IMR-90 (cell line): ENCODE data around the gene CIITA. TPM values are rescaled to one million over a fixed set of nuclear protein-coding genes. Genes with fewer than 3 reads are reported as not detected.
A peak's percentile ranks its signal among the peaks of the same experiment; 100 is the strongest.

Experiments
- ATAC-seq: fragments of 200-7000 bp; cut with Tn5 transposase; 2 replicates; pipeline ENCODE4 v1.9.1; 2020; ENCODE audit warnings: low read depth, mild to moderate bottlenecking, moderate library complexity
- BruUV-seq: library from RNA; stranded (reverse); fragments of 400-500 nt; replicated peaks from 2 replicates; lab custom pipeline; 2021; lab: Mats Ljungman, UMichigan
- CTCF ChIA-PET: fragments of 300-600 bp; formaldehyde crosslinking; extraction: SDS; loops from one replicate; lab custom pipeline; 2021; ENCODE audit warnings: antibody characterized with exemption; lab: Yijun Ruan, JAX
- POLR2A ChIA-PET: fragments of 300-600 bp; sonication (Branson Sonifier 250); formaldehyde crosslinking; loops from one replicate; lab custom pipeline; 2022; ENCODE audit warnings: antibody characterized with exemption; ENCODE audit not compliant: unreplicated experiment; lab: Charles Lee
- DNase-seq: peaks from one replicate; pipeline ENCODE4 v3.0.0; 2013
- H2AFZ ChIP-seq: replicated peaks from 2 replicates; pipeline ENCODE3; 2013; ENCODE audit warnings: low read length, mild to moderate bottlenecking; ENCODE audit not compliant: poor library complexity
- H2AK5ac ChIP-seq: 2 replicates; pipeline ENCODE4 v1.6.1; 2013; ENCODE audit warnings: low read depth, low read length, inconsistent platforms
- H2AK9ac ChIP-seq: replicated peaks from 2 replicates; pipeline ENCODE3; 2013; ENCODE audit warnings: mild to moderate bottlenecking, low read depth, low read length, moderate library complexity; ENCODE audit not compliant: poor library complexity
- H2BK120ac ChIP-seq: 2 replicates; pipeline ENCODE4 v1.6.1; 2013; ENCODE audit warnings: low read depth, low read length, inconsistent platforms
- H2BK15ac ChIP-seq: 3 replicates; pipeline ENCODE4 v1.6.1; 2013; ENCODE audit warnings: low read depth, low read length, inconsistent platforms
- H2BK20ac ChIP-seq: 2 replicates; pipeline ENCODE4 v1.6.1; 2013; ENCODE audit warnings: low read depth, mild to moderate bottlenecking, inconsistent platforms, low read length, moderate library complexity
- H2BK5ac ChIP-seq: 2 replicates; pipeline ENCODE4 v1.6.1; 2013; ENCODE audit warnings: mild to moderate bottlenecking, low read depth, low read length, inconsistent platforms; ENCODE audit not compliant: poor library complexity, severe bottlenecking
- H3K14ac ChIP-seq: replicated peaks from 2 replicates; pipeline ENCODE4 v1.6.1; 2013; ENCODE audit warnings: low read depth, low read length, inconsistent platforms
- H3K18ac ChIP-seq: 2 replicates; pipeline ENCODE4 v1.6.1; 2013; ENCODE audit warnings: low read depth, low read length, control low read depth
- H3K23ac ChIP-seq: 2 replicates; pipeline ENCODE4 v1.6.1; 2013; ENCODE audit warnings: low read depth, low read length, inconsistent platforms
- H3K27ac ChIP-seq: 2 replicates; pipeline ENCODE4 v1.5.1; 2013; ENCODE audit warnings: mild to moderate bottlenecking, control low read depth, low read length; ENCODE audit not compliant: insufficient read depth
- H3K27me3 ChIP-seq: 2 replicates; pipeline ENCODE4 v1.6.1; 2013; ENCODE audit warnings: low read length; ENCODE audit not compliant: control insufficient read depth, insufficient read depth
- H3K36me3 ChIP-seq: 2 replicates; pipeline ENCODE4 v1.6.1; 2013; ENCODE audit warnings: low read length, mixed read lengths; ENCODE audit not compliant: control insufficient read depth, insufficient read depth
- H3K4ac ChIP-seq: 2 replicates; pipeline ENCODE4 v1.6.1; 2013; ENCODE audit warnings: low read depth, low read length, inconsistent platforms
- H3K4me1 ChIP-seq: 2 replicates; pipeline ENCODE4 v1.6.1; 2013; ENCODE audit warnings: low read length, mixed read lengths; ENCODE audit not compliant: control insufficient read depth, insufficient read depth
- H3K4me2 ChIP-seq: 2 replicates; pipeline ENCODE4 v1.6.1; 2013; ENCODE audit warnings: low read depth, mild to moderate bottlenecking, control low read depth, low read length, moderate library complexity
- H3K4me3 ChIP-seq: 2 replicates; pipeline ENCODE4 v1.5.1; 2013; ENCODE audit warnings: low read depth, mild to moderate bottlenecking, control low read depth, low read length, moderate library complexity; ENCODE audit not compliant: insufficient read depth
- H3K56ac ChIP-seq: 2 replicates; pipeline ENCODE4 v1.6.1; 2013; ENCODE audit warnings: low read length, inconsistent platforms; ENCODE audit not compliant: insufficient read depth; ENCODE audit errors: extremely low read depth
- H3K79me1 ChIP-seq, 2 experiments: 2 replicates each; pipeline ENCODE4 v1.6.1; 2013; ENCODE audit warnings: low read length in 2 of 2, inconsistent platforms in 1 of 2, low read depth in 1 of 2
- H3K9ac ChIP-seq: 2 replicates; pipeline ENCODE4 v1.6.1; 2013; ENCODE audit warnings: low read depth, low read length, control low read depth
- H3K9me1 ChIP-seq: 2 replicates; pipeline ENCODE4 v1.6.1; 2013; ENCODE audit warnings: low read length, inconsistent platforms; ENCODE audit not compliant: insufficient read depth
- H3K9me3 ChIP-seq: 2 replicates; pipeline ENCODE4 v1.6.1; 2013; ENCODE audit warnings: low read length; ENCODE audit not compliant: control insufficient read depth, insufficient read depth
- H4K20me1 ChIP-seq: 2 replicates; pipeline ENCODE4 v1.6.1; 2013; ENCODE audit warnings: low read length, inconsistent platforms; ENCODE audit not compliant: insufficient read depth
- H4K5ac ChIP-seq: 2 replicates; pipeline ENCODE4 v1.6.1; 2013; ENCODE audit warnings: mild to moderate bottlenecking, low read depth, low read length, control low read depth
- H4K8ac ChIP-seq, 2 experiments: 2 replicates each; pipeline ENCODE4 v1.6.1; 2013; ENCODE audit warnings: low read depth in 2 of 2, low read length in 2 of 2, control low read depth in 1 of 2, inconsistent platforms in 1 of 2
- H4K91ac ChIP-seq: 2 replicates; pipeline ENCODE4 v1.6.1; 2013; ENCODE audit warnings: low read depth, low read length, inconsistent platforms; ENCODE audit not compliant: insufficient read depth
- BHLHE40 ChIP-seq: fragments of 150-350 bp; IDR thresholded peaks from 2 replicates; pipeline ENCODE4 v1.6.1; 2016; ENCODE audit warnings: mild to moderate bottlenecking, low read depth, low read length
- CEBPB ChIP-seq: IDR thresholded peaks from 2 replicates; pipeline ENCODE4 v1.6.1; 2012; ENCODE audit warnings: low read depth, low read length, improper control_type of control experiment
- CHD1 ChIP-seq: IDR thresholded peaks from 2 replicates; pipeline ENCODE4 v1.6.1; 2012; ENCODE audit warnings: low read depth, low read length, improper control_type of control experiment
- FOS ChIP-seq: fragments of 150-350 bp; IDR thresholded peaks from 2 replicates; pipeline ENCODE4 v1.6.1; 2016; ENCODE audit warnings: low read depth, low read length
- MAFK ChIP-seq: IDR thresholded peaks from 2 replicates; pipeline ENCODE4 v1.6.1; 2012; ENCODE audit warnings: low read depth, low read length, improper control_type of control experiment
- MAZ ChIP-seq: IDR thresholded peaks from 2 replicates; pipeline ENCODE4 v1.6.1; 2012; ENCODE audit warnings: low read depth, mild to moderate bottlenecking, low read length, improper control_type of control experiment, moderate library complexity, borderline replicate concordance
- MXI1 ChIP-seq: IDR thresholded peaks from 2 replicates; pipeline ENCODE4 v1.6.1; 2012; ENCODE audit warnings: low read depth, mild to moderate bottlenecking, low read length, moderate library complexity, borderline replicate concordance
- POLR2A ChIP-seq: IDR thresholded peaks from 2 replicates; pipeline ENCODE4 v1.6.1; 2012; ENCODE audit warnings: mild to moderate bottlenecking, low read depth, low read length
- RAD21 ChIP-seq: IDR thresholded peaks from 2 replicates; pipeline ENCODE4 v1.6.1; 2012; ENCODE audit warnings: low read length, improper control_type of control experiment
- RCOR1 ChIP-seq: IDR thresholded peaks from 2 replicates; pipeline ENCODE4 v1.6.1; 2012; ENCODE audit warnings: mild to moderate bottlenecking, low read length, improper control_type of control experiment; ENCODE audit not compliant: insufficient replicate concordance
- RFX5 ChIP-seq: IDR thresholded peaks from 2 replicates; pipeline ENCODE4 v1.8.0; 2012; ENCODE audit warnings: low read depth, mild to moderate bottlenecking, low read length, moderate library complexity
- SMC3 ChIP-seq: fragments of 150-350 bp; IDR thresholded peaks from 2 replicates; pipeline ENCODE4 v1.6.1; 2016; ENCODE audit warnings: low read depth, mild to moderate bottlenecking, antibody characterized with exemption, low read length, moderate library complexity
- WGBS, 2 experiments: methylation state at CpG; one replicate each; pipeline versions ENCODE4 v1.1.5 to v1.1.7; 2013; ENCODE audit warnings: missing lambda C conversion rate in 2 of 2; ENCODE audit not compliant: insufficient read length in 1 of 2; ENCODE audit errors: extremely low coverage in 2 of 2; 5-methylcytosine and 5-hydroxymethylcytosine counted together
- dilution Hi-C: fragments of 300-500 bp; cut with HindIII; formaldehyde crosslinking; loops from one replicate; pipeline ENCODE4 v1.14.3; 2018; ENCODE audit warnings: low sequenced_read_pairs; ENCODE audit not compliant: unreplicated experiment
- in situ Hi-C: fragments of 300-500 bp; cut with MboI; formaldehyde crosslinking; loops from 3 replicates; pipeline ENCODE4 v1.14.3; 2019; ENCODE audit warnings: low sequenced_read_pairs, inconsistent platforms, mixed read lengths
- intact Hi-C: fragments of 100-400 bp; cut with micrococcal nuclease; formaldehyde crosslinking; loops from 2 replicates; pipeline ENCODE4 v1.10.0; 2022
- polyA plus RNA-seq, 3 experiments: library from polyadenylated mRNA; depleted of rRNA; stranded (reverse); fragments of >200 nt; gene quantifications; 2 replicates each; pipeline ENCODE4 v1.2.3, GENCODE V29; 2012; ENCODE audit warnings: low replicate concordance in 1 of 3
- total RNA-seq: library from RNA; depleted of rRNA; stranded (reverse); fragments of >200 nt; gene quantifications from 2 replicates; pipeline ENCODE4 v1.2.3, GENCODE V29; 2012
- TF ChIP-seq, protein P1 (sequence below): conservative IDR thresholded peaks from 2 replicates; pipeline ENCODE4 v1.5.1; 2012; ENCODE audit warnings: mild to moderate bottlenecking, low read depth, low read length, improper control_type of control experiment
- TF ChIP-seq, protein P2 (sequence below): fragments of 150-350 bp; IDR thresholded peaks from 2 replicates; pipeline ENCODE4 v1.6.1; 2017; ENCODE audit warnings: mild to moderate bottlenecking, antibody characterized with exemption, low read length, low read depth
- TF ChIP-seq, protein P3 (sequence below): fragments of 150-350 bp; IDR thresholded peaks from 2 replicates; pipeline ENCODE4 v1.6.1; 2016; ENCODE audit warnings: low read depth, mild to moderate bottlenecking, low read length, moderate library complexity, borderline replicate concordance

Gene CIITA
- total and polyA plus RNA-seq, 2 of the 4 experiments (the other 2 are of a cell fraction), result 0.10 TPM; not detected in 1

DNA sequence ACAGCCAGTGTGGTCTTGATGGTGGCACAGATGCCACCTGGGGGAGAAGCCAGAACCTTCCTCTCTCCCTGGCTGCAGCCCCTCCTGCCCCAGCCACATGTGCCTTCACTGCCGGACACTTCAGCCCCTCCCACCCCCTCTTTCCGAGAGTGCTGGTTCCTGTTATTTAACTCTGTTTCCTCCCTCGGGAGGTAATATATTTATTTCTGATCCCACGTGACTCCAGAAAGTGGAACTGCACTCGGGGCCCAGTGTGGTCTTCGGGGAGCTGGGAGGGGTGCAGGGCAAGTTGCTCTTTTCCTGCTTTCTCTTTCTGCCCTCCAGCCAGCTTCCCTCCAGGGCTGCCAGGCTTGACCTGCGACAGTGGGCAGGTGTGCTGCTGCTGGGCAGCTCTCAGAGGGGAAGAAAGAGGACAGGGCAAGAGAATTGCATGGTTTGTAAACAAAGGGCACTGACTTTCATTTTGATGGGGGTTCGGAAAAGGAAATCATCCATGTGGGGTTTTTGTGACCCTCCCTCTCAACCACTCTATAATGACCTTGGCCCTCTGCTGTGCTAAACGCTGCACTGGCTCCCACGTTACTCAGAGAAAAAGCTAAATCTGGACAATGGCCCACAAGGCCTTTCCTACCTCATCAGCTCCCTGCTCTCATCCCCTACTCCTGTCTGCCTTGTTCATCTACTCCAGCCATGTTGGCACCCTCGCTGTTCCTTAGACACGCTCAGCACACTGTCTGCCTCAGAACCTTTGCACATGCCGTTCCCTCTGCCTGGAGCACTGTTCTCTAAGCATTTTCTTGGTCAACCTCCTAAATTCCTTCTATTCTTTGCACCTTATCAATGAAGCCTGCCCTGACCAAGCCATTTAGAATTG, 8.2 kb upstream of the CIITA start:
- Histone ChIP-seq H2BK120ac (no peak overlapping the region), H2AK5ac (no peak overlapping the region), H3K27ac (no peak overlapping the region), H2BK15ac (no peak overlapping the region), H3K18ac (no peak overlapping the region), H3K9me1 (0 out of 2 replicates have a peak, but pooled peaks cover 3% of the 10 kb centered on the region), H3K4ac (no peak overlapping the region), H3K56ac (no peak overlapping the region), H3K4me3 (no peak overlapping the region), H3K9ac (no peak overlapping the region), H4K20me1 (no peaks in the 10 kb centered on the region), H3K4me2 (no peak overlapping the region), H2BK20ac (no peak overlapping the region), H2AK9ac (no peak overlapping the region), H3K36me3 (no peaks in the 10 kb centered on the region), H2BK5ac (no peak overlapping the region), H3K27me3 (peaks cover 6% of the 10 kb centered on the region), H3K79me1 (no peaks in the 10 kb centered on the region), H2AFZ (peak overlapping the region; percentile 24), H3K14ac (no peak overlapping the region), H4K91ac (no peak overlapping the region), H4K8ac (no peak overlapping the region), H3K9me3 (no peaks in the 10 kb centered on the region), H3K23ac (no peak overlapping the region), H3K4me1 (peaks cover 5% of the 10 kb centered on the region), H4K5ac (no peak overlapping the region)
- WGBS, 2 experiments, result 82% methylated on average over 3 of the region's 13 CpGs; no CpG with 5 or more reads in 1 of the 2 experiments
- in situ Hi-C loops, result no loop called here
- DNase-seq, result no peak
- intact Hi-C loops, result loop anchor here (1.0 kb wide), 1 partner anchor 25 kb away; no protein-coding TSS in a partner anchor
- no TSS peak for BruUV-seq
- ATAC-seq, result no peak
- dilution Hi-C loops, result no loop called here
- ChIA-PET CTCF (no interaction called here), POLR2A (no interaction called here)
- TF ChIP-seq MXI1 (no peak), MAZ (no peak), RFX5 (no peak), SMC3 (no peak), CHD1 (no peak), RAD21 (no peak), CEBPB (no peak), MAFK (no peak), POLR2A (no peak), RCOR1 (no peak), BHLHE40 (no peak), FOS (no peak)
- TF ChIP-seq, protein P1, sequence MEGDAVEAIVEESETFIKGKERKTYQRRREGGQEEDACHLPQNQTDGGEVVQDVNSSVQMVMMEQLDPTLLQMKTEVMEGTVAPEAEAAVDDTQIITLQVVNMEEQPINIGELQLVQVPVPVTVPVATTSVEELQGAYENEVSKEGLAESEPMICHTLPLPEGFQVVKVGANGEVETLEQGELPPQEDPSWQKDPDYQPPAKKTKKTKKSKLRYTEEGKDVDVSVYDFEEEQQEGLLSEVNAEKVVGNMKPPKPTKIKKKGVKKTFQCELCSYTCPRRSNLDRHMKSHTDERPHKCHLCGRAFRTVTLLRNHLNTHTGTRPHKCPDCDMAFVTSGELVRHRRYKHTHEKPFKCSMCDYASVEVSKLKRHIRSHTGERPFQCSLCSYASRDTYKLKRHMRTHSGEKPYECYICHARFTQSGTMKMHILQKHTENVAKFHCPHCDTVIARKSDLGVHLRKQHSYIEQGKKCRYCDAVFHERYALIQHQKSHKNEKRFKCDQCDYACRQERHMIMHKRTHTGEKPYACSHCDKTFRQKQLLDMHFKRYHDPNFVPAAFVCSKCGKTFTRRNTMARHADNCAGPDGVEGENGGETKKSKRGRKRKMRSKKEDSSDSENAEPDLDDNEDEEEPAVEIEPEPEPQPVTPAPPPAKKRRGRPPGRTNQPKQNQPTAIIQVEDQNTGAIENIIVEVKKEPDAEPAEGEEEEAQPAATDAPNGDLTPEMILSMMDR, result no peak
- TF ChIP-seq, protein P2, sequence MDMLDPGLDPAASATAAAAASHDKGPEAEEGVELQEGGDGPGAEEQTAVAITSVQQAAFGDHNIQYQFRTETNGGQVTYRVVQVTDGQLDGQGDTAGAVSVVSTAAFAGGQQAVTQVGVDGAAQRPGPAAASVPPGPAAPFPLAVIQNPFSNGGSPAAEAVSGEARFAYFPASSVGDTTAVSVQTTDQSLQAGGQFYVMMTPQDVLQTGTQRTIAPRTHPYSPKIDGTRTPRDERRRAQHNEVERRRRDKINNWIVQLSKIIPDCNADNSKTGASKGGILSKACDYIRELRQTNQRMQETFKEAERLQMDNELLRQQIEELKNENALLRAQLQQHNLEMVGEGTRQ, result no peak
- TF ChIP-seq, protein P3, sequence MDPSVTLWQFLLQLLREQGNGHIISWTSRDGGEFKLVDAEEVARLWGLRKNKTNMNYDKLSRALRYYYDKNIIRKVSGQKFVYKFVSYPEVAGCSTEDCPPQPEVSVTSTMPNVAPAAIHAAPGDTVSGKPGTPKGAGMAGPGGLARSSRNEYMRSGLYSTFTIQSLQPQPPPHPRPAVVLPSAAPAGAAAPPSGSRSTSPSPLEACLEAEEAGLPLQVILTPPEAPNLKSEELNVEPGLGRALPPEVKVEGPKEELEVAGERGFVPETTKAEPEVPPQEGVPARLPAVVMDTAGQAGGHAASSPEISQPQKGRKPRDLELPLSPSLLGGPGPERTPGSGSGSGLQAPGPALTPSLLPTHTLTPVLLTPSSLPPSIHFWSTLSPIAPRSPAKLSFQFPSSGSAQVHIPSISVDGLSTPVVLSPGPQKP, result no peak
